ENCODE results near the gene LSM14B. TPM values are rescaled to one million over a fixed set of nuclear protein-coding genes. Genes with fewer than 3 reads are reported as not detected.
A peak's percentile ranks its signal among the peaks of the same experiment; 100 is the strongest.

LSM14B gene
- total RNA-seq, 4 donors from 2014 or later = 28.0 to 52.5 (median 36.2) TPM

GRCh38 chr20:62142252-62143080 lies 20.2 kb downstream of the LSM14B start:
- Histone ChIP-seq H3K27me3 (no peaks in the 10 kb centered on the region), H3K36me3 (peaks cover 5 to 31% of the 10 kb centered on the region in 2 donors), H3K4me3 (peak overlapping the region; percentile 80 to 94 (median 88)), H3K9me3 (no peaks in the 10 kb centered on the region), H3K27ac (peak overlapping the region; percentile 91 to 96 (median 95)), H3K4me1 (peaks cover 38 to 53% of the 10 kb centered on the region in 2 donors)
- no peak for DNase-seq
- in situ Hi-C loops (cut with MboI; ENCODE audit: low sequenced_read_pairs in 4 of 4) (loop anchor here in 3 of 4 donors (10.0 to 25.0 kb wide), 2 partner anchors 118 to 130 kb away; no protein-coding TSS in a partner anchor), intact Hi-C loops (cut with DNase I; ENCODE audit: low total_unique reads) (loop anchor here (1.0 to 10.0 kb wide), 6 partner anchors 20 to 654 kb away; partner anchors contain the start of genes LSM14B, MRGBP, MTG2 and OSBPL2)
- TF ChIP-seq POLR2A (IDR thresholded peaks at IDR 0.05) = no peak
- peak in 1 of 5 experiments; percentile 9 for TF ChIP-seq CTCF (IDR thresholded peaks at IDR 0.05 in 4 of 5, conservative IDR thresholded peaks at IDR 0.05 in 1 of 5)
- ATAC-seq = peak; percentile 11 to 18

- DNase-seq = peak; percentile 71 to 80
- H3K27ac ChIP-seq = peak within 1 kb of the TSS; percentile 91 to 96 (median 95)
- H3K27me3 ChIP-seq = no peaks in the 10 kb centered on the region
- TF ChIP-seq POLR2A (IDR thresholded peaks at IDR 0.05) = peak; percentile 99
- TF ChIP-seq CTCF (IDR thresholded peaks at IDR 0.05 in 4 of 5, conservative IDR thresholded peaks at IDR 0.05 in 1 of 5) = no peak
- peak within 1 kb of the TSS; percentile 80 to 95 (median 88) for H3K4me3 ChIP-seq
- H3K9me3 ChIP-seq = no peaks in the 10 kb centered on the region
- intact Hi-C loops (cut with DNase I; ENCODE audit: low total_unique reads) (loop anchor here (1.0 to 10.0 kb wide), 6 partner anchors 21 to 653 kb away; partner anchors contain the start of genes LSM14B, MRGBP, MTG2 and OSBPL2), in situ Hi-C loops (cut with MboI; ENCODE audit: low sequenced_read_pairs in 4 of 4) (loop anchor here in 3 of 4 donors (10.0 to 25.0 kb wide), 2 partner anchors 119 to 131 kb away; no protein-coding TSS in a partner anchor)
- ATAC-seq = peak; percentile 73 to 79
- H3K36me3 ChIP-seq = peaks cover 5 to 23% of the 10 kb centered on the region in 2 donors
- peaks cover 38 to 53% of the 10 kb centered on the region in 2 donors for H3K4me1 ChIP-seq
Observed at GRCh38 chr20:62143081-62143956, 21.0 kb downstream of the LSM14B start, which contains the start of the genes PSMA7 and SS18L1. TSS of gene PSMA7 (minus strand) at chr20:62143394. CDS start at chr20:62143303, 91 bp downstream. TSS of gene SS18L1 (plus strand) at chr20:62143769. CDS start at chr20:62143821, 52 bp downstream.

GRCh38 chr20:62143957-62144825 lies 21.9 kb downstream of the LSM14B start:
- in situ Hi-C loops (cut with MboI; ENCODE audit: low sequenced_read_pairs in 4 of 4) = loop anchor here in 3 of 4 donors (10.0 to 25.0 kb wide), 2 partner anchors 119 to 132 kb away; no protein-coding TSS in a partner anchor

More at GRCh38 chr20:62143957-62144825, 21.9 kb downstream of the LSM14B start:
- TF ChIP-seq POLR2A (IDR thresholded peaks at IDR 0.05) (peak; percentile 47 to 63), CTCF (IDR thresholded peaks at IDR 0.05 in 4 of 5, conservative IDR thresholded peaks at IDR 0.05 in 1 of 5) (peak in 2 of 5 experiments; percentile 3 to 36)
- H3K27me3 ChIP-seq = no peaks in the 10 kb centered on the region
- DNase-seq (peak; percentile 48 to 69), ATAC-seq (peak; percentile 28 to 50)
- peak overlapping the region; percentile 91 to 96 (median 95) for H3K27ac ChIP-seq
- H3K4me1 ChIP-seq = peaks cover 45% of the 10 kb centered on the region in 2 donors
- no peaks in the 10 kb centered on the region for H3K9me3 ChIP-seq
- H3K4me3 ChIP-seq = peak overlapping the region; percentile 74 to 95 (median 86)
- H3K36me3 ChIP-seq = peaks cover under 1 to 14% of the 10 kb centered on the region in 2 donors
- intact Hi-C loops (cut with DNase I; ENCODE audit: low total_unique reads) = loop anchor here (1.0 to 10.0 kb wide), 6 partner anchors 22 to 653 kb away; partner anchors contain the start of genes LSM14B, MRGBP, MTG2 and OSBPL2
